DOHH2 (cell line): ENCODE data around the gene ARHGAP27.
"Not testable (repeated sequence)": the region's sequence is repeated elsewhere in the genome, so short reads cannot be mapped to it uniquely, and the experiment has no call there.

ENCODE experiments used
- H3F3A ChIP-seq: fragments of 200-600 bp; sonication (generic), shearing (Covaris generic); 2 replicates; pipeline ENCODE4 v1.6.0; 2016; ENCODE audit warnings: antibody characterized with exemption, mild to moderate bottlenecking; ENCODE audit not compliant: control insufficient read depth, insufficient read depth
- H3K27ac ChIP-seq: fragments of 200-600 bp; sonication (generic); 2 replicates; pipeline ENCODE4 v1.5.1; 2014; ENCODE audit warnings: low read depth, mild to moderate bottlenecking, low read length, moderate library complexity
- H3K27me3 ChIP-seq: fragments of 200-600 bp; sonication (generic); 2 replicates; pipeline ENCODE4 v1.6.1; 2014; ENCODE audit warnings: mild to moderate bottlenecking, low read length, mixed read lengths; ENCODE audit not compliant: control insufficient read depth
- H3K36me3 ChIP-seq: fragments of 200-600 bp; sonication (generic); 2 replicates; pipeline ENCODE4 v1.6.1; 2014; ENCODE audit warnings: mild to moderate bottlenecking, low read length, moderate library complexity, mixed read lengths; ENCODE audit not compliant: control insufficient read depth
- H3K4me1 ChIP-seq: fragments of 200-600 bp; sonication (generic); 2 replicates; pipeline ENCODE4 v1.6.1; 2014; ENCODE audit warnings: mild to moderate bottlenecking, low read length, mixed read lengths; ENCODE audit not compliant: control insufficient read depth
- H3K4me2 ChIP-seq: fragments of 200-600 bp; sonication (generic); 2 replicates; pipeline ENCODE4 v1.6.0; 2014; ENCODE audit warnings: mild to moderate bottlenecking, low read length, moderate library complexity
- H3K4me3 ChIP-seq: fragments of 200-600 bp; sonication (generic); 2 replicates; pipeline ENCODE4 v1.5.1; 2014; ENCODE audit warnings: mild to moderate bottlenecking, low read length, mixed read lengths
- H3K79me2 ChIP-seq: fragments of 200-600 bp; sonication (generic); 2 replicates; pipeline ENCODE4 v1.6.1; 2014; ENCODE audit warnings: mild to moderate bottlenecking, low read length, mixed read lengths; ENCODE audit not compliant: control insufficient read depth
- H3K9me2 ChIP-seq: fragments of 200-600 bp; sonication (generic); replicated peaks from 2 replicates; pipeline ENCODE4 v1.6.1; 2014; ENCODE audit warnings: mild to moderate bottlenecking, low read length, mixed read lengths; ENCODE audit not compliant: control insufficient read depth
- H3K9me3 ChIP-seq: fragments of 200-600 bp; sonication (generic); 2 replicates; pipeline ENCODE4 v1.6.1; 2014; ENCODE audit warnings: antibody characterized with exemption, low read length, mixed read lengths; ENCODE audit not compliant: control insufficient read depth, insufficient read depth
- H4K20me1 ChIP-seq: fragments of 200-600 bp; sonication (generic); 2 replicates; pipeline ENCODE4 v1.6.0; 2014; ENCODE audit warnings: low read depth, mild to moderate bottlenecking, antibody characterized with exemption, low read length, moderate library complexity; ENCODE audit not compliant: control insufficient read depth, insufficient read depth
- CTCF ChIP-seq: fragments of 200-600 bp; sonication (generic); IDR thresholded peaks from one replicate; pipeline ENCODE4 v1.5.1; 2014; ENCODE audit warnings: antibody characterized with exemption, mild to moderate bottlenecking, low read depth, low read length; ENCODE audit not compliant: poor library complexity, severe bottlenecking
- EZH2phosphoT487 ChIP-seq: fragments of 200-600 bp; sonication (generic); IDR thresholded peaks from 2 replicates; pipeline ENCODE4 v1.6.1; 2017; ENCODE audit warnings: borderline replicate concordance, mild to moderate bottlenecking, antibody characterized with exemption, low read length, moderate library complexity, mixed read lengths

Gene ARHGAP27

GRCh38 chr17:45432405-45433158 lies at the start of gene ARHGAP27:
ARHGAP27 (minus strand) TSS chr17:45432870; CDS start chr17:45430279, 2,591 bp downstream.
- TF ChIP-seq CTCF: no peak
- peak; percentile 95; the same call in 1 of the 2 replicates for TF ChIP-seq EZH2phosphoT487
- no peaks in the 10 kb centered on the region for H4K20me1 ChIP-seq
- no peaks in the 10 kb centered on the region for H3K79me2 ChIP-seq
- H3K9me3 ChIP-seq: no peaks in the 10 kb centered on the region
- H3K4me1 ChIP-seq: peaks cover 42% of the 10 kb centered on the region
- peaks cover 7% of the 10 kb centered on the region for H3F3A ChIP-seq
- H3K9me2 ChIP-seq: no peaks in the 10 kb centered on the region
- H3K27ac ChIP-seq: no peak within 1 kb of the TSS
- peaks cover 24% of the 10 kb centered on the region for H3K27me3 ChIP-seq
- H3K36me3 ChIP-seq: no peaks in the 10 kb centered on the region
- H3K4me2 ChIP-seq: peak within 1 kb of the TSS; percentile 70
- H3K4me3 ChIP-seq: peak within 1 kb of the TSS; percentile 54

GRCh38 chr17:45482317-45482716 lies 49.6 kb upstream of the ARHGAP27 start:
- H3K4me3 ChIP-seq, H3K4me1 ChIP-seq, H3K79me2 ChIP-seq, H4K20me1 ChIP-seq, H3K27me3 ChIP-seq, H3K27ac ChIP-seq, H3K4me2 ChIP-seq, H3K9me2 ChIP-seq, H3K9me3 ChIP-seq, H3F3A ChIP-seq, H3K36me3 ChIP-seq: not testable (repeated sequence)

GRCh38 chr17:45475436-45475835 lies 42.8 kb upstream of the ARHGAP27 start:
- not testable (repeated sequence) for H3K79me2 ChIP-seq, H3K36me3 ChIP-seq, H3K4me3 ChIP-seq

GRCh38 chr17:45472249-45472648 lies 39.6 kb upstream of the ARHGAP27 start:
- not testable (repeated sequence) for H3K36me3 ChIP-seq, H3K4me2 ChIP-seq, H4K20me1 ChIP-seq, H3K79me2 ChIP-seq, H3K27me3 ChIP-seq, H3K27ac ChIP-seq, H3K4me3 ChIP-seq, H3K9me2 ChIP-seq, H3K4me1 ChIP-seq, H3F3A ChIP-seq, H3K9me3 ChIP-seq

More at GRCh38 chr17:45475436-45475835, 42.8 kb upstream of the ARHGAP27 start:
- not testable (repeated sequence) for H3F3A ChIP-seq, H4K20me1 ChIP-seq, H3K9me2 ChIP-seq, H3K27ac ChIP-seq, H3K4me2 ChIP-seq, H3K27me3 ChIP-seq, H3K4me1 ChIP-seq, H3K9me3 ChIP-seq

- not testable (repeated sequence) for H3K27me3 ChIP-seq, H3K79me2 ChIP-seq, H3K9me2 ChIP-seq, H3K27ac ChIP-seq, H4K20me1 ChIP-seq, H3K36me3 ChIP-seq, H3K9me3 ChIP-seq, H3K4me2 ChIP-seq, H3F3A ChIP-seq, H3K4me1 ChIP-seq, H3K4me3 ChIP-seq
Measured at GRCh38 chr17:45469204-45469563, 36.5 kb upstream of the ARHGAP27 start.

- H3K27me3 ChIP-seq, H3K36me3 ChIP-seq, H3K4me1 ChIP-seq, H3K4me3 ChIP-seq, H3K4me2 ChIP-seq, H3F3A ChIP-seq, H3K27ac ChIP-seq, H3K9me3 ChIP-seq, H4K20me1 ChIP-seq, H3K79me2 ChIP-seq, H3K9me2 ChIP-seq: not testable (repeated sequence)
Measured at GRCh38 chr17:45468293-45469203, 35.9 kb upstream of the ARHGAP27 start.
